Measurements from ENCODE around the gene ABCF3.

- TF ChIP-seq POLR2AphosphoS5 (IDR thresholded peaks at IDR 0.05; ENCODE audit: low read depth, low read length), result no peak
- no peak for TF ChIP-seq POLR2A (IDR thresholded peaks at IDR 0.05; ENCODE audit: low read depth, low read length)
These were observed 13.2 kb upstream of the ABCF3 start for GRCh38 chr3:184172681-184173373.

Measured in GM12891 (cell line).